Endodermal cell (in vitro differentiated cells): ENCODE measurements around the gene ARHGAP22. TPM values are rescaled to one million over a fixed set of nuclear protein-coding genes. Genes with fewer than 3 reads are reported as not detected.

Experiments
- DNase-seq: peaks from one replicate; pipeline ENCODE4 v3.0.0-alpha.2; 2017
- H3K27ac ChIP-seq: 2 replicates; pipeline ENCODE4 v1.5.1; 2013; ENCODE audit warnings: mild to moderate bottlenecking, low read depth, low read length, moderate library complexity
- H3K27me3 ChIP-seq: 2 replicates; pipeline ENCODE4 v1.6.1; 2013; ENCODE audit warnings: mild to moderate bottlenecking, low read length, moderate library complexity; ENCODE audit not compliant: insufficient read depth, control insufficient read depth, poor library complexity, severe bottlenecking
- H3K36me3 ChIP-seq: 2 replicates; pipeline ENCODE4 v1.7.0; 2013; ENCODE audit warnings: mild to moderate bottlenecking, low read length, moderate library complexity; ENCODE audit not compliant: control insufficient read depth, insufficient read depth
- H3K4me1 ChIP-seq: one replicate; pipeline ENCODE4 v1.7.0; 2013; ENCODE audit warnings: low read length; ENCODE audit not compliant: control insufficient read depth, insufficient read depth
- H3K4me3 ChIP-seq: 2 replicates; pipeline ENCODE4 v1.5.1; 2013; ENCODE audit warnings: mild to moderate bottlenecking, low read length, moderate library complexity
- H3K9ac ChIP-seq: 2 replicates; pipeline ENCODE4 v1.6.1; 2013; ENCODE audit warnings: mild to moderate bottlenecking, low read length, moderate library complexity; ENCODE audit not compliant: poor library complexity, severe bottlenecking; ENCODE audit errors: extremely low read depth
- H3K9me3 ChIP-seq: 2 replicates; pipeline ENCODE4 v1.6.1; 2013; ENCODE audit warnings: mild to moderate bottlenecking, low read length, moderate library complexity; ENCODE audit not compliant: control insufficient read depth
- H3K27ac Mint-ChIP-seq: 2 replicates; pipeline ENCODE4 v1.8.0; 2020; ENCODE audit warnings: mixed read lengths
- H3K27me3 Mint-ChIP-seq: 2 replicates; pipeline ENCODE4 v1.8.0; 2021; ENCODE audit warnings: mild to moderate bottlenecking, mixed read lengths; ENCODE audit not compliant: insufficient read depth
- H3K36me3 Mint-ChIP-seq: 2 replicates; pipeline ENCODE4 v1.8.0; 2020; ENCODE audit warnings: low read depth, mixed read lengths
- H3K4me1 Mint-ChIP-seq: 2 replicates; pipeline ENCODE4 v1.8.0; 2020; ENCODE audit warnings: mixed read lengths
- H3K4me3 Mint-ChIP-seq: 2 replicates; pipeline ENCODE4 v1.8.0; 2020; ENCODE audit warnings: mild to moderate bottlenecking, moderate library complexity, mixed read lengths
- H3K9me3 Mint-ChIP-seq: 2 replicates; pipeline ENCODE4 v1.8.0; 2020; ENCODE audit warnings: mild to moderate bottlenecking, mixed read lengths
- WGBS, 2 experiments: methylation state at CpG; one replicate each; pipeline versions ENCODE4 v1.1.5 to v1.1.7; 2013; ENCODE audit warnings: missing lambda C conversion rate in 2 of 2, mixed read lengths in 1 of 2; ENCODE audit not compliant: insufficient coverage in 1 of 2, insufficient read length in 1 of 2; 5-methylcytosine and 5-hydroxymethylcytosine counted together
- total RNA-seq, 2 donors: library from RNA; stranded (reverse); fragmentation: NEBNext Ultra II Directional in 1 of 2; extraction: Animal tissue kit (Norgen Biotek cat#: 25700) in 1 of 2; gene quantifications; 2 replicates in 1 of 2; 3 replicates in 1 of 2; pipeline ENCODE4 v1.2.1, GENCODE V29; 2021
- TF ChIP-seq, protein P1 (sequence below): fragments of 200-600 bp; sonication (generic); conservative IDR thresholded peaks from 2 replicates; pipeline ENCODE4 v1.5.0; 2021; ENCODE audit warnings: antibody characterized with exemption, mild to moderate bottlenecking

ARHGAP22 gene
- total RNA-seq, 2 donors from 2014 or later = 10.3 to 14.1 TPM

DNA sequence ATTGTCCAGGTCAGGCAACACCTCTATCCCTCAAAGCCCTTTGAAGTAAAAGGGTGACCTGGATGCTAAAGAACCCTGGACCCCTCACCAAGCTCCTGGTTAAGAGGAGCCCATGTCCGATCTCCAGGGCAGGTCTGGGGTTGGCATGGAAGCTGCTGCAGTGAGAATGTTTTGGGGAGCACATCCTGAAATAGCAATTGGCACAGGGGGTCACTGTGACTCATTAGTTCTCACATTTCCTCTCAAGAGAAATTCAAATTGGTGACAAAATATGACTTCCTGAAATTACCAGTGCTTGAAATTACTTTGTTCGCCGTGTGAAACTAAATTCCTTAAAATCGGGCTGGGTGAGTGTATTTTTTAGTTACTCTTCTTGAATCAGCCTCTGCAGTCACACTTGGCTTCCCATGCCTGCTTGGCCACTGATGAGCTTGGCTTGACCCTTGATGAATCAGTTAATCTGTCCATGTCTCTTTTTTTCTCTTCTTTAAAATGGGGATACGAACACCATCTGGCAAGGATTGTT lies 18.8 kb upstream of the ARHGAP22 start:
- Histone ChIP-seq H3K27me3 (no peaks in the 10 kb centered on the region), H3K9ac (no peak overlapping the region), H3K27ac (no peak overlapping the region), H3K36me3 (no peaks in the 10 kb centered on the region), H3K4me3 (no peak overlapping the region), H3K9me3 (no peaks in the 10 kb centered on the region), H3K4me1 (no peaks in the 10 kb centered on the region)
- no peaks in the 10 kb centered on the region for H3K4me1 Mint-ChIP-seq
- H3K27me3 Mint-ChIP-seq = peaks cover 8% of the 10 kb centered on the region
- no peaks in the 10 kb centered on the region for H3K9me3 Mint-ChIP-seq
- no peaks in the 10 kb centered on the region for H3K36me3 Mint-ChIP-seq
- no peak overlapping the region for H3K27ac Mint-ChIP-seq
- 91 to 93% methylated on average over 5 of the region's 5 CpGs for WGBS, 2 experiments
- TF ChIP-seq, protein P1, sequence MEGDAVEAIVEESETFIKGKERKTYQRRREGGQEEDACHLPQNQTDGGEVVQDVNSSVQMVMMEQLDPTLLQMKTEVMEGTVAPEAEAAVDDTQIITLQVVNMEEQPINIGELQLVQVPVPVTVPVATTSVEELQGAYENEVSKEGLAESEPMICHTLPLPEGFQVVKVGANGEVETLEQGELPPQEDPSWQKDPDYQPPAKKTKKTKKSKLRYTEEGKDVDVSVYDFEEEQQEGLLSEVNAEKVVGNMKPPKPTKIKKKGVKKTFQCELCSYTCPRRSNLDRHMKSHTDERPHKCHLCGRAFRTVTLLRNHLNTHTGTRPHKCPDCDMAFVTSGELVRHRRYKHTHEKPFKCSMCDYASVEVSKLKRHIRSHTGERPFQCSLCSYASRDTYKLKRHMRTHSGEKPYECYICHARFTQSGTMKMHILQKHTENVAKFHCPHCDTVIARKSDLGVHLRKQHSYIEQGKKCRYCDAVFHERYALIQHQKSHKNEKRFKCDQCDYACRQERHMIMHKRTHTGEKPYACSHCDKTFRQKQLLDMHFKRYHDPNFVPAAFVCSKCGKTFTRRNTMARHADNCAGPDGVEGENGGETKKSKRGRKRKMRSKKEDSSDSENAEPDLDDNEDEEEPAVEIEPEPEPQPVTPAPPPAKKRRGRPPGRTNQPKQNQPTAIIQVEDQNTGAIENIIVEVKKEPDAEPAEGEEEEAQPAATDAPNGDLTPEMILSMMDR = no peak
- H3K4me3 Mint-ChIP-seq = no peak overlapping the region
- DNase-seq = no peak

DNA sequence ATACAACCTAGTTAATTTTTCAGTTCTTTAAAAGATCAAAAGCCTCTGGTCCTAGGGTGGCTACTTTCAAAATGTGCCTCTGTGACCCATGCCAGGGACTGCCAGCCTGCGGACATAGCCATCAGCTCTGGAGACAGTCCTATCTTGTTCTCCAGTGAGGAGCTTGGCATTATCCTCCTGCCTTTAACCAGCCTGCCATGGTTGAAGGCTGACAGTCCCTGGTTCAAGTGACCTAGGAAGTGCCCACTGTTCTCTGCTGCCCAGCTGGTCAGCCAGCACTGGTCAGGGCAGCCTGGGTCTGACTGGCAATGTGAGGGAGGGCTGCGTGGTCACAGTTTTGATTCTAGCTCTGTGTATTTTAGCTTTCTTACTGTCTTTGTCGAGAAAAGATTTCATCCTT lies 18.1 kb upstream of the ARHGAP22 start:
- Mint-ChIP-seq H3K4me3 (no peak overlapping the region), H3K4me1 (no peaks in the 10 kb centered on the region), H3K27ac (no peak overlapping the region), H3K36me3 (no peaks in the 10 kb centered on the region), H3K9me3 (no peaks in the 10 kb centered on the region), H3K27me3 (peaks cover 14% of the 10 kb centered on the region)
- WGBS, 2 experiments = 92% methylated on average over 3 of the region's 3 CpGs; no CpG with 5 or more reads in 1 of the 2 experiments
- DNase-seq = no peak
- H3K9ac ChIP-seq = no peak overlapping the region
- H3K9me3 ChIP-seq = no peaks in the 10 kb centered on the region
- no peaks in the 10 kb centered on the region for H3K36me3 ChIP-seq
- TF ChIP-seq, protein P1 = no peak
- no peaks in the 10 kb centered on the region for H3K4me1 ChIP-seq
- H3K4me3 ChIP-seq = no peak overlapping the region
- no peaks in the 10 kb centered on the region for H3K27me3 ChIP-seq
- H3K27ac ChIP-seq = no peak overlapping the region

DNA sequence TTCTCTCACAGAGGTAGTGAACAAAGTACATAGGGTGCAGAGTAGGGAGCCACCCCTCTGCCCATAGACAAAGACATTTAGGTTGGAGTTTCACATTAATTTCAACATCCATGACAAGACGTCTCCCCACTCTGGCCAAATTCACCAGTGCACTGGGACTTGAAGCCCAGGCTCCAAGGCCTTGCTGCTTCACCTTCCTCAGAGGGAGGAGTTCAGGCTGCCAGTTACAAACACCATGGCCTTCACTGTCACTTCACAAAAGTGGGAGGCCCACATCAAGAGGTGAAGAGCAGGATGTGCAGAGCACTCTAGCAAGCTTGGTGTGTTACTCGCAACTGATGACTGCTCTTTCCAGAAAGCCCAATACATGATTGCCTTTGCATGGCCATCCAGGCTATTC lies 15.8 kb upstream of the ARHGAP22 start:
- Histone ChIP-seq H3K27ac (no peak overlapping the region), H3K27me3 (no peaks in the 10 kb centered on the region), H3K4me3 (no peak overlapping the region), H3K9ac (no peak overlapping the region), H3K36me3 (no peaks in the 10 kb centered on the region), H3K4me1 (no peaks in the 10 kb centered on the region), H3K9me3 (no peaks in the 10 kb centered on the region)
- peaks cover 11% of the 10 kb centered on the region for H3K27me3 Mint-ChIP-seq
- no peak for DNase-seq
- H3K27ac Mint-ChIP-seq = no peak overlapping the region
- TF ChIP-seq, protein P1 = no peak
- H3K9me3 Mint-ChIP-seq = no peaks in the 10 kb centered on the region
- WGBS, 2 experiments = 88 to 92% methylated on average over 2 of the region's 2 CpGs
- no peaks in the 10 kb centered on the region for H3K36me3 Mint-ChIP-seq
- no peak overlapping the region for H3K4me3 Mint-ChIP-seq
- H3K4me1 Mint-ChIP-seq = no peaks in the 10 kb centered on the region
